CD8-positive, alpha-beta memory T cell (primary cell): ENCODE data around the gene PRKD2. TPM values are rescaled to one million over a fixed set of nuclear protein-coding genes. Genes with fewer than 3 reads are reported as not detected.

Experiments
- CTCF ChIA-PET: fragments of 350-600 bp; sonication (Branson Sonifier 250); formaldehyde crosslinking; loops from one replicate; lab custom pipeline; 2021; ENCODE audit warnings: antibody characterized with exemption; lab: Charles Lee
- POLR2A ChIA-PET: fragments of 350-600 bp; sonication (Branson Sonifier 250); formaldehyde crosslinking; loops from one replicate; lab custom pipeline; 2021; ENCODE audit warnings: antibody characterized with exemption; lab: Charles Lee
- DNase-seq, 5 donors: peaks; one replicate each; pipeline versions ENCODE4 v3.0.0 to v3.0.0-alpha.2; 2020 to 2022; ENCODE audit warnings: mixed read lengths in 1 of 5
- H3K27ac ChIP-seq: one replicate; pipeline ENCODE4 v1.7.0; 2013; ENCODE audit warnings: low read depth, mild to moderate bottlenecking, low read length, moderate library complexity
- H3K27me3 ChIP-seq: 2 replicates; pipeline ENCODE4 v1.7.0; 2013; ENCODE audit warnings: low read length, mild to moderate bottlenecking; ENCODE audit not compliant: insufficient read depth, poor library complexity, severe bottlenecking
- H3K36me3 ChIP-seq: 2 replicates; pipeline ENCODE4 v1.7.0; 2013; ENCODE audit warnings: mild to moderate bottlenecking, low read length, moderate library complexity; ENCODE audit not compliant: insufficient read depth
- H3K4me1 ChIP-seq: 2 replicates; pipeline ENCODE4 v1.7.0; 2013; ENCODE audit warnings: mild to moderate bottlenecking, low read length, moderate library complexity; ENCODE audit not compliant: insufficient read depth
- H3K4me3 ChIP-seq: 2 replicates; pipeline ENCODE4 v1.7.0; 2013; ENCODE audit warnings: mild to moderate bottlenecking, low read length
- H3K9me3 ChIP-seq: 2 replicates; pipeline ENCODE4 v1.7.0; 2013; ENCODE audit warnings: mild to moderate bottlenecking, low read length
- H3K27ac Mint-ChIP-seq, 8 donors: one replicate each; pipeline ENCODE4 v1.8.0; 2020 to 2021; ENCODE audit warnings: mixed read lengths in 8 of 8, mild to moderate bottlenecking in 6 of 8, inconsistent platforms in 3 of 8, moderate library complexity in 3 of 8
- H3K27me3 Mint-ChIP-seq, 2 donors: one replicate each; pipeline ENCODE4 v1.8.0; 2020 to 2021; ENCODE audit warnings: mixed read lengths in 2 of 2, mild to moderate bottlenecking in 1 of 2, moderate library complexity in 1 of 2
- H3K36me3 Mint-ChIP-seq, 3 donors: one replicate each; pipeline ENCODE4 v1.8.0; 2020 to 2021; ENCODE audit warnings: mixed read lengths in 3 of 3, inconsistent platforms in 1 of 3, mild to moderate bottlenecking in 1 of 3
- H3K4me1 Mint-ChIP-seq, 3 donors: one replicate each; pipeline ENCODE4 v1.8.0; 2020 to 2021; ENCODE audit warnings: mixed read lengths in 3 of 3, inconsistent platforms in 1 of 3, mild to moderate bottlenecking in 1 of 3
- H3K4me3 Mint-ChIP-seq, 7 donors: one replicate each; pipeline ENCODE4 v1.8.0; 2020 to 2021; ENCODE audit warnings: mixed read lengths in 7 of 7, mild to moderate bottlenecking in 6 of 7, moderate library complexity in 4 of 7, inconsistent platforms in 2 of 7
- H3K9me3 Mint-ChIP-seq, 5 donors: one replicate each; pipeline ENCODE4 v1.8.0; 2020 to 2022; ENCODE audit warnings: mixed read lengths in 5 of 5, mild to moderate bottlenecking in 3 of 5, moderate library complexity in 2 of 5, inconsistent platforms in 1 of 5
- polyA plus RNA-seq: library from polyadenylated mRNA; unstranded; fragments of 300-500 nt; fragmentation: Illumina TruSeq; gene quantifications from one replicate; pipeline ENCODE4 v1.2.3, GENCODE V29; 2021
- total RNA-seq, 2 experiments: library from RNA; stranded (reverse); gene quantifications; one replicate each; pipeline ENCODE4 v1.2.3, GENCODE V29; 2021

Gene PRKD2
- total and polyA plus RNA-seq, 3 experiments from 2014 or later: 61.6 to 88.0 (median 63.8) TPM

DNA sequence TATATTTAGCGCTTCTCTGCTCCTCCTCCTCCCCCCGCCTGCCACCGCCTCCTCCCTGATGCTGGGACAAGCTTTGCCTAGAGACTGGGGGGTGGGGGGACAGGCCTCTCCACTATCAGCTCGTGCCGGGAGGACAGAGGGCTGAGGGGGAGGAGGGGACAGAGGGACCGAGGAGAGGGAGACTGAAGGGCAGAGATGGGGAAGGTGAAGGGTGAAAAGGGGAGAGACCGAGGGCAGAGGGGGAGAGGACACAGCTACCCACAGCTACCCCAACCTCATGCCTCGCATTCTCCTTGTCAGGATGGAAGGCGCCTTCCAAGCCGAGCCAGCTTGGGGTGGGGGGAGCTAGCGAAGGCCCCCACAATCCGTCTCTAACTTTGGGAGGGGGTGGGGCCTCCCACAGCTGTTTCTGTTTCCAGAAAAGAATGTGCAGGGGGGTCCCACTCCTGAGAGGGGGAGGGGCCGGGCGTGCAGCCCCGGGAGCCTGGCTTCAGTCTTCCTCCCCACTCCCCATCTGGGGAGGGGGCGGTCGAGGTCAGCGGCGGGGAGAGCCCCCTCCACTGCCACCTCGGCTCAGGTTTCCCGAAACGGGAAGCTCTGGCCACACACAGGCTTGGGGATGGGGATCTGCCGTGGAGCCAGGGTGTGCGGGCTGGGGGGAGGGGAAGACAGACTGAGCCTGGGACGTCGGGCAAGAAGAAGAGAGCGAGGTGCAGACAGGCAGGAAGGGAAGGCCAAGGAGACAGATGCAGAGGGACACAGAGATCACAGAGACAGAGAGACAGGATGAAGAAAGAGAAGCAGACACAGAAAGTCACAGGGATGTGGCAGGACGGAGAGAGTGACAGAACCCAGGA, 57.5 kb downstream of the PRKD2 start:
- H3K27me3 Mint-ChIP-seq: peaks cover 36 to 37% of the 10 kb centered on the region in 2 donors
- Histone ChIP-seq H3K9me3 (no peaks in the 10 kb centered on the region), H3K36me3 (no peaks in the 10 kb centered on the region), H3K27me3 (peaks cover 21% of the 10 kb centered on the region), H3K27ac (no peak overlapping the region), H3K4me1 (peaks cover 22% of the 10 kb centered on the region), H3K4me3 (peak overlapping the region; percentile 44)
- H3K27ac Mint-ChIP-seq: peak overlapping the region in 6 of 8 donors; percentile 23 to 88 (median 48)
- no peak for DNase-seq
- ChIA-PET POLR2A (interaction anchor here (0.5 to 1.4 kb wide), 3 partner anchors 48 to 57 kb away, joined by 3 to 4 read pairs (median 4); no protein-coding TSS in a partner anchor), CTCF (no interaction called here)
- peaks cover 0 to 3% (median 0%) of the 10 kb centered on the region in 3 donors for H3K36me3 Mint-ChIP-seq
- H3K4me3 Mint-ChIP-seq: peak overlapping the region; percentile 59 to 95 (median 71)
- peaks cover 14 to 28% (median 21%) of the 10 kb centered on the region in 3 donors for H3K4me1 Mint-ChIP-seq
- no peaks in the 10 kb centered on the region for H3K9me3 Mint-ChIP-seq

DNA sequence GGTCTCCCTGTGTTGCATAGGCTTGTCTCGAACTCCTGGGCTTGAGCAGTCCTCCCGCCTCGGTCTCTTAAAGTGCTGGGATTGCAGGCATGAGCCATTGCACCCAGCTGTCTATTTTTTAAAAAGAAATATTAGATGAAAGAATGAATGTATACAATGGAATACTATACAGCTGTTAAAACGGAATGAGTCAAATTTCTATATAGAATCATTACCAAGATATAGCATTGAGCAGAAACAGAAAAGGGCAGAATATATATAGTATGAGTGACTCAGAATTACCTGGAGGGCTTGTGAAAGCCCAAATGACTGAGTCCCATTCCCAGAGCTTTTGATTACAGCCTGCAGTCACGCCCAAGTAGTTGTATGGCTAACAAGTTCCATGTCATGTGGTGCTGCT, 60.4 kb downstream of the PRKD2 start:
- Mint-ChIP-seq H3K27ac (peak overlapping the region in 1 of 8 donors; percentile 55), H3K4me3 (peak overlapping the region in 1 of 7 donors; percentile 2), H3K27me3 (peaks cover 39 to 58% of the 10 kb centered on the region in 2 donors), H3K9me3 (no peaks in the 10 kb centered on the region), H3K4me1 (peaks cover 8 to 19% (median 13%) of the 10 kb centered on the region in 3 donors), H3K36me3 (peaks cover 0 to 3% (median 3%) of the 10 kb centered on the region in 3 donors)
- Histone ChIP-seq H3K27ac (no peak overlapping the region), H3K4me1 (peaks cover 18% of the 10 kb centered on the region), H3K4me3 (no peak overlapping the region), H3K27me3 (peaks cover 21% of the 10 kb centered on the region), H3K9me3 (no peaks in the 10 kb centered on the region), H3K36me3 (no peaks in the 10 kb centered on the region)
- CTCF ChIA-PET: no interaction called here
- no peak for DNase-seq
- POLR2A ChIA-PET: no interaction called here

DNA sequence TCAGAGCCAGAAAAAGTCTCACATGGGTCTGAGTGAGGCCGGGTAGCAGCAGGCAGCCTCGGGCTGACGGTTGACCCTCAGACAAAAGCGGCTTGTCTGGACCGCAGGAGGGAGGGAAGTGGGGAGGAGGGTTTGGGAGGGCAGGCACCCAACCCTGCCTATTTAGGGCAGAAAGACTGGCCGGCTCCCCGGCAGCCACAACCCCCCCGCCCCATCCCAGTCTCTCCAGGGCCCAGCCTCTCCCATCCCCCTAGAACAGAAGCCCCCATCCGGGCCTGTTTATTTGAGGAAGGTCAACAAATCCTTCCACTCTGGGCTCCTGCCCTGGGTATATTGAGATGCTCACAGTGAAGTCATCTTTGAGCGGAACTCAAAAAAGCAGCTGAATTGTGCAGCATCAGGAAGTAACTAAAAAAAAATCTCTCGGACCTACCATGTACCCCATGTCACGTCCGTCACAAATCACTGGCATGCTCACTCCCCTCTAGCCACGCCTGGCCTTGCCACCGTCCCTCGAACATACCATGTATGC, 62.2 kb downstream of the PRKD2 start:
- H3K36me3 ChIP-seq: no peaks in the 10 kb centered on the region
- H3K27ac ChIP-seq: no peak overlapping the region
- Mint-ChIP-seq H3K27me3 (peaks cover 48 to 70% of the 10 kb centered on the region in 2 donors), H3K4me3 (no peak overlapping the region), H3K36me3 (peaks cover 0 to 3% (median 3%) of the 10 kb centered on the region in 3 donors), H3K9me3 (peaks cover 0 to 3% (median 0%) of the 10 kb centered on the region in 5 donors), H3K4me1 (peaks cover 5 to 8% (median 7%) of the 10 kb centered on the region in 3 donors), H3K27ac (peak overlapping the region in 1 of 8 donors; percentile 3)
- no peak for DNase-seq
- POLR2A ChIA-PET: no interaction called here
- no peaks in the 10 kb centered on the region for H3K9me3 ChIP-seq
- no peak overlapping the region for H3K4me3 ChIP-seq
- H3K4me1 ChIP-seq: peaks cover 4% of the 10 kb centered on the region
- H3K27me3 ChIP-seq: peaks cover 15% of the 10 kb centered on the region
- CTCF ChIA-PET: no interaction called here

GRCh38 chr19:46650445-46650844, 66.5 kb downstream of the PRKD2 start:
- H3K36me3 Mint-ChIP-seq: peaks cover 0 to 20% (median 4%) of the 10 kb centered on the region in 3 donors
- peaks cover 42 to 75% of the 10 kb centered on the region in 2 donors for H3K27me3 Mint-ChIP-seq
- Histone ChIP-seq H3K9me3 (no peaks in the 10 kb centered on the region), H3K36me3 (no peaks in the 10 kb centered on the region), H3K27me3 (no peaks in the 10 kb centered on the region), H3K27ac (no peak overlapping the region), H3K4me3 (no peak overlapping the region), H3K4me1 (no peaks in the 10 kb centered on the region)
- peak overlapping the region in 2 of 7 donors; percentile 4 to 25 for H3K4me3 Mint-ChIP-seq
- H3K9me3 Mint-ChIP-seq: peaks cover 0 to 18% (median 9%) of the 10 kb centered on the region in 5 donors
- no peak for DNase-seq
- CTCF ChIA-PET: interaction anchor here (0.7 kb wide), 1 partner anchor 95 kb away, joined by 3 read pairs; no protein-coding TSS in a partner anchor
- POLR2A ChIA-PET: no interaction called here
- no peak overlapping the region for H3K27ac Mint-ChIP-seq
- H3K4me1 Mint-ChIP-seq: peaks cover 8 to 12% (median 10%) of the 10 kb centered on the region in 3 donors

- ChIA-PET POLR2A (no interaction called here), CTCF (no interaction called here)
- Mint-ChIP-seq H3K9me3 (peaks cover 0 to 18% (median 9%) of the 10 kb centered on the region in 5 donors), H3K4me3 (no peak overlapping the region), H3K27me3 (peaks cover 38 to 66% of the 10 kb centered on the region in 2 donors), H3K4me1 (peaks cover 8 to 12% (median 10%) of the 10 kb centered on the region in 3 donors), H3K36me3 (peaks cover 0 to 20% (median 1%) of the 10 kb centered on the region in 3 donors), H3K27ac (no peak overlapping the region)
- Histone ChIP-seq H3K27me3 (no peaks in the 10 kb centered on the region), H3K36me3 (no peaks in the 10 kb centered on the region), H3K4me1 (no peaks in the 10 kb centered on the region), H3K9me3 (no peaks in the 10 kb centered on the region), H3K27ac (no peak overlapping the region), H3K4me3 (no peak overlapping the region)
- no peak for DNase-seq
Observed at GRCh38 chr19:46648961-46649960, 67.7 kb downstream of the PRKD2 start.

- H3K27ac ChIP-seq: no peak overlapping the region
- Mint-ChIP-seq H3K9me3 (peaks cover 0 to 18% (median 9%) of the 10 kb centered on the region in 5 donors), H3K27me3 (peaks cover 39 to 61% of the 10 kb centered on the region in 2 donors), H3K4me3 (peak overlapping the region in 3 of 7 donors; percentile 46 to 75 (median 66)), H3K4me1 (peaks cover 8 to 12% (median 10%) of the 10 kb centered on the region in 3 donors), H3K27ac (peak overlapping the region in 2 of 8 donors; percentile 14 to 50), H3K36me3 (peaks cover 0 to 17% (median 1%) of the 10 kb centered on the region in 3 donors)
- ChIA-PET POLR2A (interaction anchor here (0.5 kb wide), 1 partner anchor 969 kb away, joined by 6 read pairs; no protein-coding TSS in a partner anchor), CTCF (no interaction called here)
- DNase-seq: no peak
- no peak overlapping the region for H3K4me3 ChIP-seq
- H3K9me3 ChIP-seq: no peaks in the 10 kb centered on the region
- H3K36me3 ChIP-seq: no peaks in the 10 kb centered on the region
- no peaks in the 10 kb centered on the region for H3K27me3 ChIP-seq
- no peaks in the 10 kb centered on the region for H3K4me1 ChIP-seq
Observed at GRCh38 chr19:46648060-46648960, 68.6 kb downstream of the PRKD2 start.
